Measurements from ENCODE around the gene GUCY2D.

The GUCY2D gene

DNA sequence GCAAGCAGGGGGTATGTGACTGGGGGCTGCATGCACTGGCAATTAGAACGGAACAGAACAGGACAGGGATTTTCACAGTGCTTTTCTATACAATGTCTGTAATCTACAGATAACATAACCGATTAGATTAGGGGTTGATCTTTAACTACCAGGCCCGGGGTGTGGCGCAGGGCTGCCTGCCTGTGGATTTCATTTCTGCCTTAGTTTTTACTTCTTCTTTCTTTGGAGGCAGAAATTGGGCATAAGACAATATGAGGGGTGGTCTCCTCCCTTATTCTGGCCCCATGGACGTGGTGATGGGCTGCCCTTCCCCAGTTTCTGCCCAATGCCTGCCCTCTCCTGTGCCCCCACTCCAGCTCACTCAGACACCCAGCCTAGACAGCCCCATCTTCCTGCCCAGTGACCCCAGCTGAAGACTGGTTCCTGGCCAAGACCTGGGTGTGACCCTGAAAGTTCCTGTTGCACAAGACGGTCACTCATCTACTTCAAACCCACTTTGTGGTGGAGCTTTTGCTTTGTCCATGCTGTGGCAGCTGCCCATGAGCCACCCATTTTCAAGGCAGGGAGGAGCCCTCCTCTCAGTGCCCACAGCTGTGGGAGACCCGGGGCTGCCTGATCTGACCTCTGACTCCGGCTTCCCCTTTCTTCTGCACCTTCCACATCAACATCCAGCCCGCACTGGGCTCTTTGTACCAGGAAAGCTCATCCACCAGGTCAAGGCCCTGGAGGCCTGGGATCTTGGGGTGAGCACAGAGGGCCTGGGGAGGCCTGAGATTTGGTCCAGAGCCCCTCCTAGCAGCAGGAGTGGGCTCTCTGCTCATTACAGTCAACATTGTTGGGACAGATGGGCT, 66.5 kb downstream of the GUCY2D start:
- DNase-seq: no peak

GRCh38 chr17:8069587-8069860, 67.1 kb downstream of the GUCY2D start:
- no peak for DNase-seq

Data from femur (tissue), 1 donor.